ENCODE results near the gene LHX6. TPM values are rescaled to one million over a fixed set of nuclear protein-coding genes. Genes with fewer than 3 reads are reported as not detected.
A peak's percentile ranks its signal among the peaks of the same experiment; 100 is the strongest.

Gene LHX6
- 4.4 TPM for total RNA-seq
- long read RNA-seq, partial matches to known transcripts: 8 of 15 reads
- long read RNA-seq, other reads (novel, unspliced or antisense): 3 of 15 reads

DNA sequence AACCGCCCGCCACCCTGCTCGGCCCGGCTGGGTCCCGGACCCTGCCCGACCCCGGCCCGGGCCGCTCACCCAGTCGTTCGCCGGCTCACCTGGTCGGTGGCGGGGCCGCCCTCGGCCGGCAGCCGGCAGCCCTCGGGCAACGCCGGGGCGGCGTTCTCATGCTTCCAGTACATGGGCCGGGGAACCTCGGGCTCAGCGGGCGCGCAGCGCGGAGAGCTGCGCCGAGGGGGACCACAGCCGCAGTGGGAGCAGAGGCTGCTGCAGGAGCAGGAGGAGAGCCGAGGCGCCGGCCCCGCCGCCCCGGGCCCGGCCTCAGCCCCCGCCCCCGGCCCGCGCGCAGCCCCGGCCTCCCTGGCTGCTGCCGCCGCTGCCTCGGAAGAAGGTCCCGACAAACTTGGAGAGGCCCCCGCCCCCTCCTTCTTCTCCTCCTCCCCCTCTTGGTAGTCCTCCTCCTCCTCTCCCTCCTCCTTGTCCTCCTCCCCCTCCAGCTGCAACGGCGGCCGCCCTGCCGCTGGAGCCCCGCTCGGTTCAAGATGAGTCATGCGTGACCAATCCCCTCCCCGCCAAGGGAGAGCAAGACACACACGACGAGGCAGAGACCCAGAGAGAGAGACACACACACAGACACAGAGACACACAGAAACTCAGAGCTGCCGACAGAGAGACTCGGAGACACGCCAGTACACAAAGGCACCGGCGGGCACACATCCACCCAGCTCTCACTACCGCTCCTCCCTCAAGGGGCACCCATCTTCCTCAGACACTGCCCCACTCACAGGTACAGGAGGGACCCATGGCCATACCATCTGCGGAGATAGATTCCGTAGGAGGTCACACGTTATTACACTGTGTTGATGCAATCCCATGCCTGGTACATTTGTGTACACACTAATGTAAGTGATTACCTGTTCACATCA lies at the start of gene LHX6:
Gene LHX6, minus strand, starts transcription at position 390 of the 917 bp plus-strand sequence. Its CDS starts 217 bp downstream, at position 173.
- peak within 1 kb of the TSS; percentile 55 for H3K27ac ChIP-seq (replicated peaks)
- no peaks in the 10 kb centered on the region for H3K9me3 ChIP-seq (replicated peaks)
- peaks cover 36% of the 10 kb centered on the region for H3K4me1 ChIP-seq
- H3K4me3 ChIP-seq: peak within 1 kb of the TSS; percentile 60
- H3K27me3 ChIP-seq (ENCODE audit: low read depth): peaks cover 96% of the 10 kb centered on the region
- intact Hi-C loops (cut with micrococcal nuclease): no loop called here
- TF ChIP-seq, protein P1, sequence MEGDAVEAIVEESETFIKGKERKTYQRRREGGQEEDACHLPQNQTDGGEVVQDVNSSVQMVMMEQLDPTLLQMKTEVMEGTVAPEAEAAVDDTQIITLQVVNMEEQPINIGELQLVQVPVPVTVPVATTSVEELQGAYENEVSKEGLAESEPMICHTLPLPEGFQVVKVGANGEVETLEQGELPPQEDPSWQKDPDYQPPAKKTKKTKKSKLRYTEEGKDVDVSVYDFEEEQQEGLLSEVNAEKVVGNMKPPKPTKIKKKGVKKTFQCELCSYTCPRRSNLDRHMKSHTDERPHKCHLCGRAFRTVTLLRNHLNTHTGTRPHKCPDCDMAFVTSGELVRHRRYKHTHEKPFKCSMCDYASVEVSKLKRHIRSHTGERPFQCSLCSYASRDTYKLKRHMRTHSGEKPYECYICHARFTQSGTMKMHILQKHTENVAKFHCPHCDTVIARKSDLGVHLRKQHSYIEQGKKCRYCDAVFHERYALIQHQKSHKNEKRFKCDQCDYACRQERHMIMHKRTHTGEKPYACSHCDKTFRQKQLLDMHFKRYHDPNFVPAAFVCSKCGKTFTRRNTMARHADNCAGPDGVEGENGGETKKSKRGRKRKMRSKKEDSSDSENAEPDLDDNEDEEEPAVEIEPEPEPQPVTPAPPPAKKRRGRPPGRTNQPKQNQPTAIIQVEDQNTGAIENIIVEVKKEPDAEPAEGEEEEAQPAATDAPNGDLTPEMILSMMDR (IDR thresholded peaks at IDR 0.05; ENCODE audit: borderline replicate concordance): no peak
- H3K36me3 ChIP-seq: no peaks in the 10 kb centered on the region
- DNase-seq: no peak

DNA sequence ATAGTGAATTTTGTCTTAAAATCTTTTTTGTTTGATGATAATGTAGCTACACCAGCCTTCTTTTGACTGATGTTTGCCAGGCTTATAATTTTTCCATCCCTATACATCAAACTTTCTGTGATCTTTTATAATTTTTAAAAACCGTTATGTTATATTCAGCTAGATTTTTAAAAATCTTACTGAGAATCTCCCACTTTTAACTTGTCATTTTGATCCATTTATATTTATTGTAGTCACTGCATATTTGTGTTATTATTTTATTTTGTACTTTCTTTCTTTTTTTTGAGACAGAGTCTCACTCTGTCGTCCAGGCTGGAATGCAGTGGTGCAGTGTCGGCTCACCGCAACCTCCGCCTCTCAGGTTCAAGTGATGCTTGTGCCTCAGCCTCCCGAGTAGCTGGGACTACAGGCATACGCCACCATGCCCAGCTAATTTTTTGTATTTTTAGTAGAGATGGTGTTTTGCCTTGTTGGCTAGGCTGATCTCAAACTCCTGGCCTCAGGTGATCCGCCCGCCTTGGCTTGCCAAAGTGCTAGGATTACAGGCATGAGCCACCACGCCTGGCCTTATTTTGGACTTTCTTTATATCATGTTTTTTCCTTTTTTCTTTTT lies 48.6 kb upstream of the LHX6 start:
- intact Hi-C loops (cut with micrococcal nuclease): no loop called here
- Histone ChIP-seq H3K9me3 (replicated peaks) (peaks cover 22% of the 10 kb centered on the region), H3K36me3 (peaks cover 51% of the 10 kb centered on the region), H3K27me3 (ENCODE audit: low read depth) (no peaks in the 10 kb centered on the region), H3K4me1 (peaks cover 41% of the 10 kb centered on the region), H3K4me3 (no peak overlapping the region), H3K27ac (replicated peaks) (no peak overlapping the region)
- no peak for DNase-seq
- TF ChIP-seq, protein P1 (IDR thresholded peaks at IDR 0.05; ENCODE audit: borderline replicate concordance): no peak

GRCh38 chr9:122276096-122276495 lies 47.3 kb upstream of the LHX6 start:
- peaks cover 41% of the 10 kb centered on the region for H3K4me1 ChIP-seq
- intact Hi-C loops (cut with micrococcal nuclease): no loop called here
- no peak for DNase-seq

DNA sequence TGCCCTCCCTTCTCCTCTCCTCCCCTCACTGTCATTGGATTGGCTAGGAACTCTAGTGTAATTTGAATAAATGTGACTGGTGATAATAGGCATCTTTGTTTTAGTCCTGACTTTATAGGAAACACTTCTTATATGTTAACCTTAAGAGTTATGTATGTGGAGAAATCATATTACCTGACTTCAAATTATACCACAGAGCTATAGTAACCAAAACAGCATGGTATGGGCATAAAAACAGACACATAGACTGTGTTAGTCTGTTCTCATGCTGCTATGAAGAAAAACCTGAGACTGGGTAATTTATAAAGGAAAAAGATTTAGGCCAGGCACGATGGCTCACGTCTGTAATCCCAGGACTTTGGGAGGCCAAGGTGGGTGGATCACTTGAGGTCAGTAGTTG lies 45.3 kb upstream of the LHX6 start:
- Histone ChIP-seq H3K27ac (replicated peaks) (no peak overlapping the region), H3K4me1 (peaks cover 29% of the 10 kb centered on the region), H3K27me3 (ENCODE audit: low read depth) (no peaks in the 10 kb centered on the region), H3K9me3 (replicated peaks) (peaks cover 22% of the 10 kb centered on the region), H3K36me3 (peaks cover 57% of the 10 kb centered on the region), H3K4me3 (no peak overlapping the region)
- intact Hi-C loops (cut with micrococcal nuclease): no loop called here
- DNase-seq: no peak
- TF ChIP-seq, protein P1 (IDR thresholded peaks at IDR 0.05; ENCODE audit: borderline replicate concordance): no peak

More at GRCh38 chr9:122276096-122276495, 47.3 kb upstream of the LHX6 start:
- Histone ChIP-seq H3K27me3 (ENCODE audit: low read depth) (no peaks in the 10 kb centered on the region), H3K36me3 (peaks cover 61% of the 10 kb centered on the region), H3K4me3 (no peak overlapping the region), H3K9me3 (replicated peaks) (peaks cover 22% of the 10 kb centered on the region), H3K27ac (replicated peaks) (no peak overlapping the region)
- TF ChIP-seq, protein P1 (IDR thresholded peaks at IDR 0.05; ENCODE audit: borderline replicate concordance): no peak

DNA sequence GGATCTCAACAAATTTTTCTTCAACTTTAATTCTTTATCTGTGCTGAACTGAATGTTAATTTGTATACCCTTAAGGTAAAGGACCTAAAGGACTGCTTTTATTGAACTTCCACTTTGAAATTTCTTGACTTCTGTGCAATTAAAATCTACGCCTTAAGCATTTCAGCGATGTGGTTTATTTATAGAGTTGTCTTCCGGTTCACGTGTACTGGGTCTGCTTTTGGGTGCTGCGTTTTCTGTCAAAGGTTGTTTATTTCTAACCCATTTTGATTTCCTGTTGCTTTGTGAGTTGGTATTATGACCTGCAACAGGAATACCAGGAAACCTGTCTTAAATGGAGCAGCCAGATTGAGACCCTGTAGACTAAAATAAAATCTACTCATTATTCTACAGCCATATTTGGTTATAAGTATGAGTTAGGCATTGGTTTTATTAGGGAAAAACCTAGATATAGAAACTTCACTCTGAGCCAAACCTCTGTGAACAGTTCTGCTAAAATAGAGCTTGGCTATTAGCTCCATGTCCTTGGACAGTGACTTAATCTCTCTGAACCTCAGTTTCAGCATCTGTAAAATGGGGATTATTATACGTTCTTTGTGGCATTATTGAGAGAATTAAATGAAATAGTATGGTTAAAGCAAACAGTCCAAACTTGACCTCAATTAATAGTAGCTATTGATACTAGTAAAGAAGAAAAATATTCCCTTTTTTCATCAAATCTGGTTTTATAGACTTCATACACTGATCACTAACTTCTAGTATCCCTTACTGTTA lies 39.5 kb upstream of the LHX6 start:
- H3K27ac ChIP-seq (replicated peaks): peak overlapping the region; percentile 21
- intact Hi-C loops (cut with micrococcal nuclease): no loop called here
- TF ChIP-seq, protein P1 (IDR thresholded peaks at IDR 0.05; ENCODE audit: borderline replicate concordance): no peak

More for the DNA sequence above, 39.5 kb upstream of the LHX6 start:
- Histone ChIP-seq H3K27me3 (ENCODE audit: low read depth) (no peaks in the 10 kb centered on the region), H3K4me3 (no peak overlapping the region), H3K36me3 (peaks cover 26% of the 10 kb centered on the region), H3K4me1 (peaks cover 74% of the 10 kb centered on the region), H3K9me3 (replicated peaks) (no peaks in the 10 kb centered on the region)
- DNase-seq: no peak

Data from left ventricle myocardium inferior (tissue), 1 donor.